Liver (tissue), 9 donors: ENCODE measurements around the gene GUCY1A2. TPM values are rescaled to one million over a fixed set of nuclear protein-coding genes. Genes with fewer than 3 reads are reported as not detected.

Source experiments
- DNase-seq: peaks from one replicate; pipeline ENCODE4 v3.0.0-alpha.2; 2017; ENCODE audit warnings: low spot score
- H3K27ac ChIP-seq, 2 donors: one replicate each; pipeline ENCODE4 v1.7.0; 2013; ENCODE audit warnings: inconsistent platforms in 2 of 2, low read length in 2 of 2, control low read depth in 1 of 2, low read depth in 1 of 2, mild to moderate bottlenecking in 1 of 2
- H3K27me3 ChIP-seq, 4 donors: one replicate each; pipeline versions ENCODE4 v1.6.1 to v1.7.0; 2013; ENCODE audit warnings: low read length in 3 of 4, inconsistent platforms in 1 of 4, mild to moderate bottlenecking in 1 of 4, moderate library complexity in 1 of 4; ENCODE audit not compliant: control insufficient read depth in 4 of 4, insufficient read depth in 4 of 4
- H3K36me3 ChIP-seq, 4 donors: one replicate each; pipeline versions ENCODE4 v1.6.1 to v1.7.0; 2013; ENCODE audit warnings: low read length in 3 of 4, mild to moderate bottlenecking in 3 of 4, low read depth in 1 of 4, moderate library complexity in 1 of 4; ENCODE audit not compliant: control insufficient read depth in 4 of 4, insufficient read depth in 3 of 4
- H3K4me1 ChIP-seq, 4 donors: one replicate each; pipeline versions ENCODE4 v1.6.1 to v1.7.0; 2013; ENCODE audit warnings: low read length in 3 of 4, mild to moderate bottlenecking in 3 of 4, moderate library complexity in 1 of 4; ENCODE audit not compliant: control insufficient read depth in 4 of 4, insufficient read depth in 4 of 4
- H3K4me3 ChIP-seq, 3 donors: one replicate each; pipeline versions ENCODE4 v1.6.1 to v1.7.0; 2013; ENCODE audit warnings: low read length in 3 of 3, control low read depth in 1 of 3, low read depth in 1 of 3, mild to moderate bottlenecking in 1 of 3
- H3K9ac ChIP-seq, 2 donors: one replicate each; pipeline ENCODE4 v1.7.0; 2013; ENCODE audit warnings: low read length in 2 of 2, mild to moderate bottlenecking in 2 of 2, moderate library complexity in 2 of 2, control low read depth in 1 of 2, low read depth in 1 of 2
- H3K9me3 ChIP-seq, 4 donors: one replicate each; pipeline versions ENCODE4 v1.6.1 to v1.7.0; 2013; ENCODE audit warnings: low read length in 3 of 4; ENCODE audit not compliant: control insufficient read depth in 4 of 4
- ATF3 ChIP-seq: IDR thresholded peaks from 2 replicates; pipeline ENCODE4 v1.6.1; 2016; ENCODE audit warnings: antibody characterized with exemption
- CTCF ChIP-seq: fragments of 150-350 bp; IDR thresholded peaks from 2 replicates; pipeline ENCODE4 v1.5.1; 2017; ENCODE audit warnings: improper control_type of control experiment, low read depth, low read length; ENCODE audit not compliant: missing input control
- EGR1 ChIP-seq, 2 donors: IDR thresholded peaks; 2 replicates each; pipeline ENCODE4 v1.6.1; 2016 to 2018; ENCODE audit warnings: antibody characterized with exemption in 2 of 2, low read depth in 2 of 2
- FOXA1 ChIP-seq: IDR thresholded peaks from 2 replicates; pipeline ENCODE4 v1.6.1; 2016; ENCODE audit warnings: antibody characterized with exemption
- FOXA2 ChIP-seq: IDR thresholded peaks from 2 replicates; pipeline ENCODE4 v1.6.1; 2016; ENCODE audit warnings: antibody characterized with exemption
- GABPA ChIP-seq, 2 donors: IDR thresholded peaks in 1 of 2; conservative IDR thresholded peaks in 1 of 2; 2 replicates each; pipeline ENCODE4 v1.6.1; 2016; ENCODE audit warnings: antibody characterized with exemption in 2 of 2, mild to moderate bottlenecking in 1 of 2, moderate library complexity in 1 of 2
- HNF4A ChIP-seq, 2 donors: conservative IDR thresholded peaks; 2 replicates each; pipeline ENCODE4 v1.6.1; 2016; ENCODE audit warnings: antibody characterized with exemption in 2 of 2, mild to moderate bottlenecking in 2 of 2
- HNF4G ChIP-seq: IDR thresholded peaks from 2 replicates; pipeline ENCODE4 v1.6.1; 2016; ENCODE audit warnings: antibody characterized with exemption
- JUND ChIP-seq, 2 donors: IDR thresholded peaks; 2 replicates each; pipeline ENCODE4 v1.6.1; 2016; ENCODE audit warnings: antibody characterized with exemption in 2 of 2
- MAX ChIP-seq: IDR thresholded peaks from 2 replicates; pipeline ENCODE4 v1.6.1; 2016; ENCODE audit warnings: antibody characterized with exemption
- NR2F2 ChIP-seq: IDR thresholded peaks from 2 replicates; pipeline ENCODE4 v1.6.1; 2016; ENCODE audit warnings: antibody characterized with exemption
- RAD21 ChIP-seq, 2 donors: IDR thresholded peaks; 2 replicates each; pipeline ENCODE4 v1.6.1; 2016; ENCODE audit warnings: antibody characterized with exemption in 2 of 2, mild to moderate bottlenecking in 2 of 2
- REST ChIP-seq: IDR thresholded peaks from 2 replicates; pipeline ENCODE4 v1.6.1; 2016; ENCODE audit warnings: antibody characterized with exemption, mild to moderate bottlenecking
- RXRA ChIP-seq, 2 donors: IDR thresholded peaks; 2 replicates each; pipeline ENCODE4 v1.6.1; 2017 to 2018; ENCODE audit warnings: antibody characterized with exemption in 2 of 2, mild to moderate bottlenecking in 1 of 2
- SP1 ChIP-seq: IDR thresholded peaks from 2 replicates; pipeline ENCODE4 v1.6.1; 2018; ENCODE audit warnings: antibody characterized with exemption, mild to moderate bottlenecking
- TAF1 ChIP-seq: conservative IDR thresholded peaks from 2 replicates; pipeline ENCODE4 v1.6.1; 2016; ENCODE audit warnings: antibody characterized with exemption, mild to moderate bottlenecking
- YY1 ChIP-seq: IDR thresholded peaks from 2 replicates; pipeline ENCODE4 v1.6.1; 2016; ENCODE audit warnings: antibody characterized with exemption, mild to moderate bottlenecking
- ZBTB33 ChIP-seq: IDR thresholded peaks from 2 replicates; pipeline ENCODE4 v1.6.1; 2016; ENCODE audit warnings: antibody characterized with exemption
- WGBS: extraction: QIAGEN DNeasy Blood & Tissue Kit; methylation state at CpG from one replicate; pipeline ENCODE4 v1.1.7; 2013; 5-methylcytosine and 5-hydroxymethylcytosine counted together
- polyA plus RNA-seq, 2 donors: library from polyadenylated mRNA; stranded (reverse) in 1 of 2; unstranded in 1 of 2; fragments of 200-250 nt in 1 of 2; fragments of >200 nt in 1 of 2; fragmentation: Nextera tagmentation in 1 of 2; extraction: Ambion mirVana in 1 of 2; gene quantifications; one replicate each; pipeline versions ENCODE4 v1.2.1 to v1.2.3, GENCODE V29; 2013 to 2015
- total RNA-seq, 2 donors: library from RNA; depleted of rRNA; stranded (reverse); fragments of >200 nt; gene quantifications; one replicate each; pipeline ENCODE4 v1.2.3, GENCODE V29; 2014
- donor health status: healthy.
- donor health status: healthy.
- donor health status: healthy.
- donor health status: healthy.
- donor health status: healthy.

The GUCY1A2 gene
- total and polyA plus RNA-seq, 4 donors: 0.55 to 4.4 (median 1.7) TPM

GRCh38 chr11:106998116-106998915, 20.0 kb downstream of the GUCY1A2 start:
- Histone ChIP-seq H3K9ac (no peak overlapping the region), H3K4me3 (no peak overlapping the region), H3K4me1 (no peaks in the 10 kb centered on the region), H3K27me3 (no peaks in the 10 kb centered on the region), H3K9me3 (no peaks in the 10 kb centered on the region), H3K36me3 (no peaks in the 10 kb centered on the region), H3K27ac (no peak overlapping the region)
- TF ChIP-seq REST (no peak), RXRA (IDR thresholded peaks at IDR 0.05) (no peak), YY1 (no peak), HNF4G (no peak), EGR1 (IDR thresholded peaks at IDR 0.05; ENCODE audit: low read depth in 2 of 2) (no peak), HNF4A (conservative IDR thresholded peaks at IDR 0.05) (no peak), CTCF (no peak), ATF3 (no peak), TAF1 (no peak), MAX (no peak), FOXA1 (no peak), NR2F2 (no peak), FOXA2 (no peak), GABPA (IDR thresholded peaks at IDR 0.05 in 1 of 2, conservative IDR thresholded peaks at IDR 0.05 in 1 of 2) (no peak), ZBTB33 (no peak), JUND (IDR thresholded peaks at IDR 0.05) (no peak), SP1 (no peak), RAD21 (IDR thresholded peaks at IDR 0.05) (no peak)
- WGBS: 60% methylated on average over 4 of the region's 4 CpGs
- DNase-seq: no peak
